H4 (cell line): ENCODE measurements around the gene PLSCR2. TPM values are rescaled to one million over a fixed set of nuclear protein-coding genes. Genes with fewer than 3 reads are reported as not detected.
"Not testable (repeated sequence)": the region's sequence is repeated elsewhere in the genome, so short reads cannot be mapped to it uniquely, and the experiment has no call there.

Experiments used
- DNase-seq: peaks from one replicate; pipeline ENCODE4 v3.0.0-alpha.2; 2015; ENCODE audit warnings: low spot score
- total RNA-seq: library from RNA; depleted of rRNA; stranded (reverse); fragments of >200 nt; shearing (Covaris generic); gene quantifications from 2 replicates; pipeline ENCODE4 v1.2.3, GENCODE V29; 2014; rRNA removed

Gene PLSCR2
- total RNA-seq, 1 experiment from 2014 or later, result not detected

GRCh38 chr3:146421819-146422759, 47.3 kb downstream of the PLSCR2 start:
- DNase-seq, result no peak

GRCh38 chr3:146416366-146416765, 53.0 kb downstream of the PLSCR2 start:
- no peak for DNase-seq

- DNase-seq, result no peak
Observed at GRCh38 chr3:146414010-146414409, 55.4 kb downstream of the PLSCR2 start.

GRCh38 chr3:146412711-146413110, 56.6 kb downstream of the PLSCR2 start:
- DNase-seq, result not testable (repeated sequence)

- no peak for DNase-seq
Observed at GRCh38 chr3:146407956-146408355, 61.4 kb downstream of the PLSCR2 start.

GRCh38 chr3:146404436-146404835, 64.9 kb downstream of the PLSCR2 start:
- no peak for DNase-seq

- DNase-seq, result no peak
Observed at GRCh38 chr3:146403792-146404191, 65.6 kb downstream of the PLSCR2 start.

GRCh38 chr3:146396792-146397191, 72.6 kb downstream of the PLSCR2 start:
- DNase-seq, result no peak

GRCh38 chr3:146395164-146395563, 74.2 kb downstream of the PLSCR2 start:
- DNase-seq, result no peak

GRCh38 chr3:146390957-146391356, 78.4 kb downstream of the PLSCR2 start:
- DNase-seq, result no peak

GRCh38 chr3:146390006-146390772, 79.2 kb downstream of the PLSCR2 start:
- DNase-seq, result no peak

GRCh38 chr3:146387566-146387965, 81.8 kb downstream of the PLSCR2 start:
- no peak for DNase-seq

- no peak for DNase-seq
Observed at GRCh38 chr3:146386936-146387335, 82.4 kb downstream of the PLSCR2 start.

- DNase-seq, result no peak
Observed at GRCh38 chr3:146384786-146385185, 84.6 kb downstream of the PLSCR2 start.

Other genes starting within 250 kb of the PLSCR2 start
- gene PLSCR4, start 218.5 kb downstream of the PLSCR2 start, total RNA-seq, result 15.0 and 19.5 TPM in 2 replicates
- gene PLSCR1, start 75.0 kb upstream of the PLSCR2 start, total RNA-seq, result 259 and 270 TPM in 2 replicates
- gene PLSCR5, start 135.8 kb upstream of the PLSCR2 start, total RNA-seq, result not detected in 2 replicates